Measurements from ENCODE around the gene SCP2. TPM values are rescaled to one million over a fixed set of nuclear protein-coding genes. Genes with fewer than 3 reads are reported as not detected.

Gene SCP2, protein sequence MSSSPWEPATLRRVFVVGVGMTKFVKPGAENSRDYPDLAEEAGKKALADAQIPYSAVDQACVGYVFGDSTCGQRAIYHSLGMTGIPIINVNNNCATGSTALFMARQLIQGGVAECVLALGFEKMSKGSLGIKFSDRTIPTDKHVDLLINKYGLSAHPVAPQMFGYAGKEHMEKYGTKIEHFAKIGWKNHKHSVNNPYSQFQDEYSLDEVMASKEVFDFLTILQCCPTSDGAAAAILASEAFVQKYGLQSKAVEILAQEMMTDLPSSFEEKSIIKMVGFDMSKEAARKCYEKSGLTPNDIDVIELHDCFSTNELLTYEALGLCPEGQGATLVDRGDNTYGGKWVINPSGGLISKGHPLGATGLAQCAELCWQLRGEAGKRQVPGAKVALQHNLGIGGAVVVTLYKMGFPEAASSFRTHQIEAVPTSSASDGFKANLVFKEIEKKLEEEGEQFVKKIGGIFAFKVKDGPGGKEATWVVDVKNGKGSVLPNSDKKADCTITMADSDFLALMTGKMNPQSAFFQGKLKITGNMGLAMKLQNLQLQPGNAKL
- polyA plus RNA-seq (2014; cell fraction: cytosol; rRNA removed), result 68.7 and 81.5 TPM in 2 replicates
- polyA plus RNA-seq (2014; cell fraction: nucleus; rRNA removed), result 31.5 and 43.3 TPM in 2 replicates

GRCh38 chr1:52927212-52928014 is at the start of gene SCP2:
SCP2 (plus strand) TSS chr1:52927276; CDS start chr1:52927397, 121 bp downstream.
- peak; percentile 45 for DNase-seq (ENCODE audit: low spot score)

- no peak for DNase-seq (ENCODE audit: low spot score)
Measured at GRCh38 chr1:52877554-52877953, 49.5 kb upstream of the SCP2 start.

DNA sequence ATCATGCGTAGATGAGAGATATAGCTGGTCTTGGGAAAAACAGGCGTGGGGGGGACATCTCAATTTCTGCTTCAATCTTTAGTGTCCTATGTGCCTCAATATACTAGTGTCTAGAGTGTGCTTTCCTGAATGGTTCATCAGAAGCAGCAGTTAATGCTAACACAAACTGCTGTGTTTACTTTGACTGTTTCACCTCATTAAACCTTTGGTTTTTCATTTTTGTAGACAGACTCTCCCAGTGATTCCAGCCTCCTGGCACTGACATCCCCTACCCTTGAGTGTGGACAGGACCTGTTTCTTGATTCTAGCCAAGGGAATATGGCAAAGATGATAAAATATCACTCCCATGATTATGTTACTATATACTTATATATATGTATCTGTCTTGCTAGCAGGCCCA is 46.9 kb upstream of the SCP2 start:
- no peak for DNase-seq (ENCODE audit: low spot score)

DNA sequence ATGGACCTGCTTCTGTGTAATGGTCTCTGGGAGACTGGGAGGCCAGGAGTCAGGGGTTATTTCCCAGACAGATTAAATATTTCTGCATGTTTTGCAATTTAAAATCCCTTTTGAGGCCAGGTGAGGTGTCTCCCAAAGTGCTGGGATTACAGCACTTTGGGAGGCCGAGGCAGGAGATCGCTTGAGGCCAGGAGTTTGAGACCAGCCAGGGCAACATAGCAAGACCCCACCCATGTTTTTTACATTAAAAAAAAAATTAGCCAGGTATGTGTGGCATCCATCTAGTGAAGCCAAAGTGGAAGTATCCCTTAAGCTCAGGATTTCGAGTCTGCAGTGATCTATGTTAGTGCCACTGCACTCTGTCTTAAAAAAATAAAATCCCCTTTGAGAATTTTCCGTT is 39.6 kb upstream of the SCP2 start:
- no peak for DNase-seq (ENCODE audit: low spot score)

- DNase-seq (ENCODE audit: low spot score), result no peak
Measured at GRCh38 chr1:52892424-52893215, 34.5 kb upstream of the SCP2 start.

DNA sequence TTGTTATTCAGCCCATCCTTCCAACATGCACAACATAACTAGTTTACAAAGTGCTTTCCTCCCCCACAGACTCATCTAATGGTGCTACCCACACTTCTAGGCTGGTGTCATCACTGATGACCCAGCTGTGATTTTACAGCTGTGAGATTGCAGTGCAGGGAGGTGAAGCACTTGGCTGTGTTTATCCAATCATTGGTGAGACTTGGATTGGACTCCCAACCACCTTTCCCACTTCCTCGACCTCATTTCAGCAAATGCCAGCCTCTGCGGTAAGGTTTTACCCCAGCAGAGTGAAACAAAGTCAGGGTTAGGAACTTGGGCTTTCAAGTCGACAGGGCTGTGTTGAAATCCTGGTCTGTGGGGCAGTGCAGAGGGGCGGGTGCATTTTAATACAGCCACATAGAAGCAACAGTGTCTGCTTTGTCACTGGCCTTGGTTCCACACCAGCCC is 27.6 kb upstream of the SCP2 start:
- DNase-seq (ENCODE audit: low spot score), result no peak

DNA sequence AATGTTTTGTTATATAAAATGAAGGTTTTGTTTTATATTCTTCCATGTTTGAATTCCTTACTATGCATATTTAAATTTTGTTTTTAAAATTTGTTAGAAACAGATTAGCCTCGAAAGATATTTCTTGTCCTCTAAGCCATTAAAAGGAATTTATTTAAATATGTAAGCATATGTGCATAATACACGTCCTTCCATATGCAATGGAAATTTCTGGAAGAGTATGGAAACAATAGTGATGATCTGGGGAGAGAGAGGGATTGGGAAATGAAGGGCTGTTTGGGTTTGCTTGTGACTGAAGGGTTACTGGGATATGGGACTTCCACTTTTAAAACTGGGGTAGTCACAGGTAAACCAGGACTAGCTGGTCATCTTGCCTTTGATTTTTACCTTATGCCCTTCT is 26.7 kb upstream of the SCP2 start:
- no peak for DNase-seq (ENCODE audit: low spot score)

GRCh38 chr1:52901384-52901783 is 25.7 kb upstream of the SCP2 start:
- no peak for DNase-seq (ENCODE audit: low spot score)

DNA sequence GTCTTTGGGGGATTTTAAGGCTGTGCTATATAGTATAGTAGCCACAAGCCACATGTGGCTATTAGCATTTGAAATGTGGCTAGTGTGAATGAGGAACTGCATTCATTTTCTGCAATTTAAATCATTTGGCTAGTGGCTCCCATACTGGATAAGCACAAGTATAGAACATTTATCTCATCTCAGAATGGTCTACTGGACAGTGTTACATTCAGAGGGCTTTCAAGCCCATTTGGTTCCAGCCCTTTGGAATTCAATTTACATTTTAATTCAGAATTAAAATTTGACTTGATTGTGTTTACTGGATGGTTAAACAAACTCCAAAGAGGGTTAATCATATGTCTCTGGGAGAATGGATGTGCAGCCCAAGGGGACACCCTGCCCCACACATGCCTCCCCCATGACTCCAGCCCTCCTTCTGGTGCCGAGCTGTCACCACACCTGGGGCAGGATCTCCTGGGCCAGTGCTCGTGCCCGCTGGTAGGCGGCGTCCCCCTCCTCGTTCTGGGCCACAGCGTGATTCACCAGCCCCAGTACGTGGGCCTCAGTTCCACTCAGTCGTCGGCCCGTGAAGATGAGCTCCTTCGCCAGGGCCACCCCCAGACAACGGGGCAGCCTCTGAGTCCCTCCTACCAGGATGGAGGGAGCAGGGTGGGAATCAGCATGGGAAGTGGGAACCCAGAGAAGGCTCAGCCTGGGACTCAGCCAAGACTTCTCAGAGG is 22.7 kb upstream of the SCP2 start:
- DNase-seq (ENCODE audit: low spot score), result no peak

GRCh38 chr1:52904927-52905698 is 22.0 kb upstream of the SCP2 start:
- DNase-seq (ENCODE audit: low spot score), result peak; percentile 20

DNA sequence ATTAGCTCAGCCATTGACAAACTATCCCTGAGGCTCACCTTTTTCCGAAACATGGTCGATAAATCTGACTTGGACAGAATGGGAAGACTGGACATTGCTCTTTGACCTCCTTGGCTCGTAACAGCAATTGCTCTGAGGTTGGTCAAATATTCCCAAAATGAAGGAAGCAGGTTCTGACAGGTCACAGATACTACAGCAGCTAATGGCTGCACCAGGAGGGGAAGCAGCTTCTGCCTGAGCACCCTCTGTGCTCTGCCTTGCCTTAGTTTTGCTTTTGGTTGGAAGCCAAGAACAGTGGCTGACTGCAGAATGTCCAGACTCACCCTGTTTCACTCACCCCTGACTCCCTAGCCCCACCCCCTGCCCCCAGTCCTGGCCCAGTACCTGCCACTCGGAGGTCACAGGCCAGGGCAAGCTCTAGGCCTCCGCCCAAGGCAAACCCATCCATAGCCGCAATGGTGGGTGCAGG is 20.9 kb upstream of the SCP2 start:
- no peak for DNase-seq (ENCODE audit: low spot score)

DNA sequence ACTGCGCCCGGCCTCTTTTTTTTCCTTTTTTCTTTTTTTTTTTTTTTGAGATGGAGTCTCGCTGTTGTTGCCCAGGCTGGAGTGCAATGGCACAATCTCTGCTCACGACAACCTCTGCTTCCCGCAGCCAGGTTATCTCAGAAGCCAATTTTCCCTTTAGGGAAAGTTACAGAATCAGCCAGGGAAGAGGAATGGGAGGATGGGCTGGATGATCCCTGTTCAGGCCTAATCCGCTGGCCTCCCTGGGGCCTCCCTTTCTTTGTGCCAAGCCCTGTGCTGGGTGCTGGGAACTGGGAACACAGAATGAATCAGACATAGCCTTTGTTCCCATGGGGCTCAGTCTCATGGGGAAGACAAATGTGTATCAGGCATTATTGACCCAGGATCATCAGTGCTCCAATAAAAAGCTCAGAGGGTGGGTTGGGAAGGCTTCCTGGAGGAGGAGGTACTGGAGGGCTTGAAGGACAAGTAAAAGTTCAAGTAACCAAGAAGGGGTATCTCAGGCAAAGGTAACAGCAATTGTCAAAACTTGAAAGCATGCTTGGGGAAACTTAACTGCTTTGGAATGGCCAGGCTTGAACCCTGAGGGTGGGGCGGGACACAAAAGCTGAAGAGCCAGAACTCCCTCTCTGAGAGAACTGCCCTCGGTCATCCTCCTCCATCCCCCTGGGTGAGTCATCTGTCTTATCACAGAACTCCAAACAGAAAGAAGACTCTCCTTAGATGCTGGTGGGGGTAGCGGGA is 19.8 kb upstream of the SCP2 start:
- DNase-seq (ENCODE audit: low spot score), result no peak

DNA sequence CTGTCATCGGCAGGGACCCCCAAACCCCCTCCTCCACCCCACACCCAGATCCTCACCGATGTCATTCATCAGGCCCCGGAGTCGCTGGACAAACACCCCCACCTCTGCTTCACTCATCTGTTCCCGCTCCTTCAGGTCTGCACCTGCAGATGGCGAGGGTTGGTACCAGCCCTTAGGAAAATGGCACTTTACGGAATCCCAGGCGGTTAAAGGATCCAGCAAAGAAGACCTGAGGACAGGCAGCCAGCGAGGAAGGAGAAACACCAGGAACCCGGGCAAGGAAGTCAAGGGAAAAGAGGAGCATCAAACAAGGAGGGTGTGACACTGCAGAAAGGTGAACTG is 19.3 kb upstream of the SCP2 start:
- DNase-seq (ENCODE audit: low spot score), result no peak

- DNase-seq (ENCODE audit: low spot score), result no peak
Measured at GRCh38 chr1:52911541-52911940, 15.5 kb upstream of the SCP2 start.

DNA sequence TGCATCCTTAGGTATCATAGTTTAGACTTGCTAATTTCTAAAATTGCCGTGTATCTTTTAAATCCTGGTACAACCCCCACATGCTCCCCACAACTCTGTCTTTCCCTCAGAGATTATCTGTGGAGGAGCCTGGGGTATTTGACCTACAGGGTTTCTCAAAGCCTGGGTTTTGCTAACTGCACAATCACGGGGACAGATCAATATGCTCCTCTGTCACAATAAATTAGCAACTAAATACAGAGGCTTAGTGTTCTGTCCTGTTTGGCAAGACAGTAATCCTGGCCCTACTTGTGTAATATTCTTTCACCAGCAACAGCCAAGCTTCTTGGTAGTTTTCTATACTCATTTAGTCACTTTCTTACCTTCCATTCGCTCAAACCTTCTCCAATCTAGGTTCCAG is 14.1 kb upstream of the SCP2 start:
- no peak for DNase-seq (ENCODE audit: low spot score)

DNA sequence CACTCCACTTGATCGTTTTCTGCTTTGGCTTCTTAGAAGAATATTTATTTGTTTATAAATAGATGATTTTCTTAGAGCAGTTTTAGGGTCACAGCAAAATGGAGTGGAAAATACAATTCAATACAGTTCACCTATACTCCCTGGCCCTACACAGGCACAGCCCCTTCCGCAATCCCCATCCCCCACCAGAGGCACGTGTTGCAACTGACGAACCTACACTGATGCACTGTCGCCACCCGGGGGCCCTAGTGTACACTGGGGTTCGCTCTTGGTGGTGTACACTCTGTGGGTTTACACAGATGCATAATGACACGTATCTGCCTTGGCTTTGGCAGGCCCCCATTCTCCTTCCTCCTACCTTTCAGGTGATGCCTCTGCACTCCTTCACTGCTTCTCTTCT is 13.5 kb upstream of the SCP2 start:
- peak; percentile 12 for DNase-seq (ENCODE audit: low spot score)

DNA sequence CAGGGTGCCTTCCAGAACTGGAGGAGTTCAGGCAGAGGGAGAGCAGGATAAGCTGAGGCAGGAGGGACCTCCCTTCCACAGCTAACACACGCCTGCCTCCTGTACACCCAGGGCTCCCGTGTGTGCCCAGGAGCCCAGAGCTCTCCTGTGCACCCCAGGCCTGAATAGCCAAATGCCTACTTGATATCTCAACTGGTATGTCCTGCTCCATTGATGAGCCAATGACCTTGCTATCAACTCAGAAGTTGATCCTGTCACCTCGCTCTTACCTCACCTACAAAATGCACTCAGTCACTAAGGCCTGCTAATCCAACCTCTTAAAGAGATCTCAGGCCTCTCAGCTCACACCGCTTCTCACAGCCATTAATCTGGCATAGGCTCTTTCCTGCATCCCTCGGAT is 12.6 kb upstream of the SCP2 start:
- no peak for DNase-seq (ENCODE audit: low spot score)

- no peak for DNase-seq (ENCODE audit: low spot score)
Measured at GRCh38 chr1:52915211-52915854, 11.7 kb upstream of the SCP2 start.

DNA sequence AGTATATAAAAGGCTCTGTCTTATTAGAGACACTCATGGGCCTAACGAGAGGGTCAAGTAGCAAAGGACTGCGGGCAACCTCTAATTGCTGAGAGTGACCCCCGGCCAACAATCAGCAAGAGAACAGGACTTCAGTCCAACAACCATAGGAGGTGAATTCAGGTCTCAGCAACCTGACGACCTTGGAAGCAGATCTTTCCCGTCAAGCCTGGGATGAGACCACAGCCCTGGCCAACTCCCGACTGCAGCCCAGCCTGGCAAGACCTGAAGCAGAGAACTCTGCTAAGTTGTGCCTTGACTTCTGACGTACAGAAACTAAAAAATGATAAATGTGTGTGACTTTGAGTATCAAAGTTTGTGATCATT is 11.2 kb upstream of the SCP2 start:
- DNase-seq (ENCODE audit: low spot score), result no peak
